Choroid plexus epithelial cell (primary cell): ENCODE results near the gene KIAA1217.
A peak's percentile ranks its signal among the peaks of the same experiment; 100 is the strongest.

ENCODE experiments used
- DNase-seq: peaks from one replicate; pipeline ENCODE4 v3.0.0-alpha.2; 2010; ENCODE audit warnings: low read depth
- H3K4me3 ChIP-seq: 2 replicates; pipeline ENCODE4 v1.5.1; 2011; ENCODE audit warnings: low read depth, mild to moderate bottlenecking, control low read depth, low read length, moderate library complexity
- TF ChIP-seq, protein P1 (sequence below): conservative IDR thresholded peaks from 2 replicates; pipeline ENCODE4 v1.5.1; 2011; ENCODE audit warnings: low read depth, mild to moderate bottlenecking, control low read depth, inconsistent platforms, low read length, moderate library complexity

Gene KIAA1217

GRCh38 chr10:24215196-24215595 is 6.3 kb downstream of the KIAA1217 start:
- DNase-seq, result no peak

DNA sequence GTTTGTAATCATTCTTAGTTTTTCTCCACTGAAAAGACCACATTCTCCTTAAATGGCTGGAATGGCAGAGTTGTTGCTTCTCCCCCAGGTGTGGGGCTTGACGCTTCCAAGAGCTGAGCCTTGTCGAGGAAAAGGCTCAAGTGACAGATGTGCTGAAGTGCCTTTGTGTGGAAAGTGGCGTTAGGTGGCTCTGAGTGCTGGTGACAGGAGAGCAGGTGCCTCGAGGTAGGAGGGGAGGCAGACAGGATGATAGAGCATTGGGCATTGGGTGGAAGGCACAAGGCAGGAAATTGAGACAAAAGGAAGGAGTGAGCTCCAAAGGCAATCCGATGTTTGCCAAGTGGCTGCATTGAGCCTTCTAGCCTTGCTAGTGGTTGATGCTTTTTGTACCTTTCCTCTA is 6.7 kb downstream of the KIAA1217 start:
- TF ChIP-seq, protein P1, sequence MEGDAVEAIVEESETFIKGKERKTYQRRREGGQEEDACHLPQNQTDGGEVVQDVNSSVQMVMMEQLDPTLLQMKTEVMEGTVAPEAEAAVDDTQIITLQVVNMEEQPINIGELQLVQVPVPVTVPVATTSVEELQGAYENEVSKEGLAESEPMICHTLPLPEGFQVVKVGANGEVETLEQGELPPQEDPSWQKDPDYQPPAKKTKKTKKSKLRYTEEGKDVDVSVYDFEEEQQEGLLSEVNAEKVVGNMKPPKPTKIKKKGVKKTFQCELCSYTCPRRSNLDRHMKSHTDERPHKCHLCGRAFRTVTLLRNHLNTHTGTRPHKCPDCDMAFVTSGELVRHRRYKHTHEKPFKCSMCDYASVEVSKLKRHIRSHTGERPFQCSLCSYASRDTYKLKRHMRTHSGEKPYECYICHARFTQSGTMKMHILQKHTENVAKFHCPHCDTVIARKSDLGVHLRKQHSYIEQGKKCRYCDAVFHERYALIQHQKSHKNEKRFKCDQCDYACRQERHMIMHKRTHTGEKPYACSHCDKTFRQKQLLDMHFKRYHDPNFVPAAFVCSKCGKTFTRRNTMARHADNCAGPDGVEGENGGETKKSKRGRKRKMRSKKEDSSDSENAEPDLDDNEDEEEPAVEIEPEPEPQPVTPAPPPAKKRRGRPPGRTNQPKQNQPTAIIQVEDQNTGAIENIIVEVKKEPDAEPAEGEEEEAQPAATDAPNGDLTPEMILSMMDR, result no peak
- DNase-seq, result no peak
- H3K4me3 ChIP-seq, result no peak overlapping the region

More at GRCh38 chr10:24215196-24215595, 6.3 kb downstream of the KIAA1217 start:
- TF ChIP-seq, protein P1, result no peak
- H3K4me3 ChIP-seq, result no peak overlapping the region

- no peak overlapping the region for H3K4me3 ChIP-seq
- DNase-seq, result no peak
- TF ChIP-seq, protein P1, result no peak
These were observed 11.0 kb downstream of the KIAA1217 start for GRCh38 chr10:24219963-24220362.

DNA sequence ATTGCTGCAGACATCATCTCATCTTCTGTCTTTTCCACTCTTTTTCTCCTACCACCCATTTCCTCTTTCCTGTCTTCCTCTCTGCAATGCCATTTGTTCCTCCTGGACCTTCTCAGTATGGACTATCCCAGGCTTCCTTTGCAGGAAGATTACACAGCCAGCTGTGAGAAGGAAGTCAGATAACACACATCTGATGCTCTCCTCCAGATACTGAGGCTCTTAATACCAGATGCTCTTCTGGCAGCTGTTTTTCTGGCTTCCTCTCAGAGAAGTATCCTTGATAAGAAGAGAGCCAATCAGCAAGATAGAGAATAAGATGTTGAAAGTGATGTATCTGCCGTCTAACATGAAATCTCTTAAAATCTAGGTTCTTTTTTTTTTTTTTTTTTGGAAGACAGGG is 14.4 kb downstream of the KIAA1217 start:
- TF ChIP-seq, protein P1, result no peak
- no peak for DNase-seq
- H3K4me3 ChIP-seq, result no peak overlapping the region

GRCh38 chr10:24223953-24224352 is 15.0 kb downstream of the KIAA1217 start:
- no peak overlapping the region for H3K4me3 ChIP-seq
- peak; percentile 59 for DNase-seq
- TF ChIP-seq, protein P1, result no peak

DNA sequence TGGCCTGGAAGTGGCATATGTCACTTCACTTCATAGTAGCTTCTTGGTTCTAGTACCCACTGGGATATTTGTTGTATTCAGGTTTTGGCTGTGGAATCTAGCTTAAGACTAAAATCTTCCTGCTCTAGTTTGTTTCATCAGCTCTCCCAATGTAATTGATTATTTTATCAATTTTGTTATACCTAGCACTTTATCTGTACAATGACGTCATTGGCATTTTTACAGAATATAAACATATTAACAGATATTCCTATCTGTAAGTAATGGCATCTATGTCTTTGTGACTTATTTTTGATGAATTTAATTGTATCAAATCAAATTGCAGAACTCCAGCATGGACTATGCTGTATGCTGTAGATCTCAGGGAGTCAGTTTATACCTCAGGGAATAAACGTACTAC is 19.7 kb downstream of the KIAA1217 start:
- no peak overlapping the region for H3K4me3 ChIP-seq
- TF ChIP-seq, protein P1, result no peak
- no peak for DNase-seq

DNA sequence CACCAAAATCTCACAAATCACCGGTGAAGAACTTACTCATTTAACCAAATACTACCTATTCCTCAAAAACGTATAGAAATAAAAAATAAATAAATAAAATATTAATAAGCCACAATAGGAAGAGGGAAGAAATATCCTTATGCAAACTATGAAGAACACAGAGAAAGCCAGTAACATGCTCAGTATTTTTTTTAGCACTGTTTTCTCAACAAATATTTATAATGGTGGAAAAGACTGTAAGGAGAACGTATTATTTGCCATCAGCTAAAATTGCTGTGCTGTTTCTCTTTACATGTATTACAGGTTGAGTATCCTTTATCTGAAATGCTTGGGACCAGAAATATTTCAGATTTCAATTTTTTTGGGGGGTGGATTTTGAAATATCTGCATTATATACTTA is 21.0 kb downstream of the KIAA1217 start:
- H3K4me3 ChIP-seq, result no peak overlapping the region
- no peak for DNase-seq
- TF ChIP-seq, protein P1, result no peak
